GM23338 (cell line): Measurements from ENCODE around the gene SDE2.

Experiments
- CREB1 ChIP-seq: fragments of 250-450 bp; sonication (Bioruptor Pico); IDR thresholded peaks from 2 replicates; pipeline ENCODE4 v1.5.0; 2020; ENCODE audit warnings: low read depth, mild to moderate bottlenecking, moderate library complexity
- CTCF ChIP-seq, 2 experiments: fragments of 200-600 bp in 1 of 2; sonication (generic) in 1 of 2; conservative IDR thresholded peaks; 2 replicates each; pipeline versions ENCODE4 v1.5.1 to v1.6.1; 2016 to 2017; ENCODE audit warnings: antibody characterized with exemption in 2 of 2, low read depth in 2 of 2, mild to moderate bottlenecking in 2 of 2, moderate library complexity in 1 of 2
- ETS1 ChIP-seq: IDR thresholded peaks from 2 replicates; pipeline ENCODE4 v1.6.1; 2016; ENCODE audit warnings: antibody characterized with exemption
- JUNB ChIP-seq: IDR thresholded peaks from one replicate; pipeline ENCODE4 v1.6.1; 2016; ENCODE audit warnings: antibody characterized with exemption; ENCODE audit not compliant: unreplicated experiment
- NANOG ChIP-seq: IDR thresholded peaks from 2 replicates; pipeline ENCODE4 v1.6.1; 2016; ENCODE audit warnings: antibody characterized with exemption, borderline replicate concordance
- REST ChIP-seq: IDR thresholded peaks from one replicate; pipeline ENCODE4 v1.6.1; 2018; ENCODE audit warnings: antibody characterized with exemption; ENCODE audit not compliant: unreplicated experiment

- no peak for TF ChIP-seq CTCF (conservative IDR thresholded peaks at IDR 0.05; ENCODE audit: low read depth in 2 of 2)
- no peak for TF ChIP-seq ETS1
- no peak for TF ChIP-seq CREB1
- TF ChIP-seq NANOG: no peak
- no peak for TF ChIP-seq JUNB
- TF ChIP-seq REST: no peak
Measured at GRCh38 chr1:226023735-226024134, 24.6 kb upstream of the SDE2 start.
